Smooth muscle cell (in vitro differentiated cells): Measurements from ENCODE around the gene QSOX2. TPM values are rescaled to one million over a fixed set of nuclear protein-coding genes. Genes with fewer than 3 reads are reported as not detected.

Experiments used
- DNase-seq: peaks from one replicate; lab custom pipeline; 2025; ENCODE audit not compliant: unreplicated experiment; lab: John Stamatoyannopoulos, UW
- H2AFZ ChIP-seq: fragments of 200-600 bp; sonication (generic); 2 replicates; pipeline ENCODE4 v1.6.0; 2016; ENCODE audit warnings: antibody characterized with exemption, low read depth, mild to moderate bottlenecking
- H3F3A ChIP-seq: fragments of 200-600 bp; sonication (generic); 2 replicates; pipeline ENCODE4 v1.6.0; 2017; ENCODE audit warnings: antibody characterized with exemption, low read depth
- H3K27ac ChIP-seq: fragments of 200-600 bp; sonication (generic); 2 replicates; pipeline ENCODE4 v1.5.1; 2016; ENCODE audit warnings: low read depth, mild to moderate bottlenecking
- H3K27me3 ChIP-seq: fragments of 200-600 bp; sonication (generic); 2 replicates; pipeline ENCODE4 v1.6.1; 2016; ENCODE audit warnings: low read depth, mild to moderate bottlenecking
- H3K36me3 ChIP-seq: fragments of 200-600 bp; sonication (generic); 2 replicates; pipeline ENCODE4 v1.5.1; 2016; ENCODE audit warnings: low read depth
- H3K4me1 ChIP-seq: fragments of 200-600 bp; sonication (generic); 2 replicates; pipeline ENCODE4 v1.5.1; 2016; ENCODE audit warnings: low read depth
- H3K4me2 ChIP-seq: fragments of 200-600 bp; sonication (generic); 2 replicates; pipeline ENCODE4 v1.6.0; 2016; ENCODE audit warnings: mild to moderate bottlenecking
- H3K4me3 ChIP-seq: fragments of 200-600 bp; sonication (generic); 2 replicates; pipeline ENCODE4 v1.5.1; 2016; ENCODE audit warnings: mild to moderate bottlenecking
- H3K79me2 ChIP-seq: fragments of 200-600 bp; sonication (generic); 2 replicates; pipeline ENCODE4 v1.6.0; 2016; ENCODE audit warnings: low read depth, mild to moderate bottlenecking
- H3K9ac ChIP-seq: fragments of 200-600 bp; sonication (generic); 2 replicates; pipeline ENCODE4 v1.6.0; 2016; ENCODE audit warnings: low read depth
- H3K9me3 ChIP-seq: fragments of 200-600 bp; sonication (generic); replicated peaks from 2 replicates; pipeline ENCODE4 v1.5.1; 2016; ENCODE audit warnings: low read depth
- H4K20me1 ChIP-seq: fragments of 200-600 bp; sonication (generic); 2 replicates; pipeline ENCODE4 v1.6.0; 2016; ENCODE audit warnings: low read depth
- WGBS: methylation state at CpG from one replicate; pipeline ENCODE4 v1.1.7; 2016; ENCODE audit warnings: low lambda C conversion rate; 5-methylcytosine and 5-hydroxymethylcytosine counted together
- polyA plus RNA-seq: library from polyadenylated mRNA; unstranded; fragments of >200 nt; fragmentation: Nextera tagmentation; extraction: Ambion mirVana; gene quantifications from 2 replicates; pipeline ENCODE4 v1.2.1, GENCODE V29; 2016
- total RNA-seq: library from RNA; depleted of rRNA; stranded (reverse); fragments of >200 nt; gene quantifications from 2 replicates; pipeline ENCODE4 v1.2.3, GENCODE V29; 2014
- TF ChIP-seq, protein P1 (sequence below): fragments of 200-600 bp; sonication (generic); IDR thresholded peaks from 2 replicates; pipeline ENCODE4 v1.5.1; 2017; ENCODE audit warnings: borderline replicate concordance, mild to moderate bottlenecking, antibody characterized with exemption; ENCODE audit not compliant: insufficient read depth, poor library complexity, severe bottlenecking

The QSOX2 gene
- total and polyA plus RNA-seq, 2 experiments from 2014 or later = 1.9 to 8.7 TPM

DNA sequence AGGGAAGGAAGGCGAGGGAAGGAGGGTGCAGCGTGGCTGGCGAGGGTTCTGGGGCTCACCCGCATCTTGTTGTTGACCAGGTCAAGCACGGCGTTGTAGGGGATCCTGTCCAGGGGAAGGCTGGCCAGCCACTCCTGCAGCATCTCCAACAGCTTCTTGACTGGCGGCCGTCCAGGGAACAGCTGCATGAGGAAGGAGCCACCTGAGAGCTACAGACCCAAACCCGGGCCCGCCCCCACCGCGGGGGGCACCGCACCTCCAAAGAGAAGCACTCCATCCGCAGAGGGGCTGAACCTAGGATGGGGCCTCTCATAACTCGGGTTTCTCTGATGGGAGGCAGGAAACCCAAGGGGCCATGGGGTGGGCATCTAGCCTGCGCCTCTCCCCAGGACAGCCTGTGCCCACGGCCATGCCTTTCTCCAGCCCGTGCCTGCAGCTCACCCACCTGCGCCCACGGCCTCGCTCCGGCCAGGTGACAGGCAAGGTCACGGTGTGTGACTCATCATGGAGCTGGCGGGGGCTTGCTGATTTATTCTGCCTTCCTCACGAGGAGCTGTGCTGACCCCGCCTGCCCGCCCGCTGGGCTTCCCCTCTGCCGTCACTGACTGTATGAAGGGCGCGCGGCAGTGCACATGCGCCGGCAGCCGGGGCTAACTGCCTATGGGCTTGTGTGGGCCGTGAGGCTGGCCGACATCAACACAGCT is 28.9 kb downstream of the QSOX2 start:
- no peaks in the 10 kb centered on the region for H3F3A ChIP-seq
- H2AFZ ChIP-seq = no peak overlapping the region
- no peak overlapping the region for H3K27ac ChIP-seq
- H3K79me2 ChIP-seq = no peaks in the 10 kb centered on the region
- TF ChIP-seq, protein P1, sequence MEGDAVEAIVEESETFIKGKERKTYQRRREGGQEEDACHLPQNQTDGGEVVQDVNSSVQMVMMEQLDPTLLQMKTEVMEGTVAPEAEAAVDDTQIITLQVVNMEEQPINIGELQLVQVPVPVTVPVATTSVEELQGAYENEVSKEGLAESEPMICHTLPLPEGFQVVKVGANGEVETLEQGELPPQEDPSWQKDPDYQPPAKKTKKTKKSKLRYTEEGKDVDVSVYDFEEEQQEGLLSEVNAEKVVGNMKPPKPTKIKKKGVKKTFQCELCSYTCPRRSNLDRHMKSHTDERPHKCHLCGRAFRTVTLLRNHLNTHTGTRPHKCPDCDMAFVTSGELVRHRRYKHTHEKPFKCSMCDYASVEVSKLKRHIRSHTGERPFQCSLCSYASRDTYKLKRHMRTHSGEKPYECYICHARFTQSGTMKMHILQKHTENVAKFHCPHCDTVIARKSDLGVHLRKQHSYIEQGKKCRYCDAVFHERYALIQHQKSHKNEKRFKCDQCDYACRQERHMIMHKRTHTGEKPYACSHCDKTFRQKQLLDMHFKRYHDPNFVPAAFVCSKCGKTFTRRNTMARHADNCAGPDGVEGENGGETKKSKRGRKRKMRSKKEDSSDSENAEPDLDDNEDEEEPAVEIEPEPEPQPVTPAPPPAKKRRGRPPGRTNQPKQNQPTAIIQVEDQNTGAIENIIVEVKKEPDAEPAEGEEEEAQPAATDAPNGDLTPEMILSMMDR = no peak
- H3K9me3 ChIP-seq = no peaks in the 10 kb centered on the region
- H3K27me3 ChIP-seq = no peaks in the 10 kb centered on the region
- WGBS = 93% methylated on average over 36 of the region's 37 CpGs
- no peaks in the 10 kb centered on the region for H3K36me3 ChIP-seq
- no peak overlapping the region for H3K4me2 ChIP-seq
- H3K4me1 ChIP-seq = no peaks in the 10 kb centered on the region
- no peak for DNase-seq
- H4K20me1 ChIP-seq = peaks cover 37% of the 10 kb centered on the region
- no peak overlapping the region for H3K9ac ChIP-seq
- H3K4me3 ChIP-seq = no peak overlapping the region

DNA sequence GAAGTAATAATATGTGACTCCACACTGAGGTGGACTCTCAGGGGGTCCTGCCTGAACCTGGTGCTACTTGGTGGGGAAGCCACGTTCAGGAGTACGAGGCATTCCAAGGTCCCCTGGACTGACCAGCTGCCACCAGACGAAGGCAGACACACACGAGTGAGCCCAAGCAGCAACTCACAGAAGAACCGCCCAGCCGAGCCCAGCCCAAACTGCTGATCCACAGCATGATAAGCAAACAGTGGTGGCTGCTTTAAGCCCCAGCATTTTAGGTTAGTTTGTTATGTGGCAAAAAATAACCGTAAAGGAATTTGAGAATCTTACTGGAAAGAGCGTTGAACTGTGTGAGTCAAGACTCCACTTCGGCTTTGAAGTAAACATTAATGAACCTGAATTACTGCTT is 31.9 kb downstream of the QSOX2 start:
- H3K79me2 ChIP-seq = no peaks in the 10 kb centered on the region
- H3K27ac ChIP-seq = no peak overlapping the region
- H3K4me1 ChIP-seq = no peaks in the 10 kb centered on the region
- TF ChIP-seq, protein P1 = no peak
- 90% methylated on average over 9 of the region's 9 CpGs for WGBS
- no peaks in the 10 kb centered on the region for H3K9me3 ChIP-seq
- no peak overlapping the region for H3K4me2 ChIP-seq
- H3K27me3 ChIP-seq = no peaks in the 10 kb centered on the region
- H3K9ac ChIP-seq = no peak overlapping the region
- no peak for DNase-seq
- H3K36me3 ChIP-seq = no peaks in the 10 kb centered on the region
- peaks cover 8% of the 10 kb centered on the region for H4K20me1 ChIP-seq
- H2AFZ ChIP-seq = no peak overlapping the region
- H3F3A ChIP-seq = no peaks in the 10 kb centered on the region
- no peak overlapping the region for H3K4me3 ChIP-seq

DNA sequence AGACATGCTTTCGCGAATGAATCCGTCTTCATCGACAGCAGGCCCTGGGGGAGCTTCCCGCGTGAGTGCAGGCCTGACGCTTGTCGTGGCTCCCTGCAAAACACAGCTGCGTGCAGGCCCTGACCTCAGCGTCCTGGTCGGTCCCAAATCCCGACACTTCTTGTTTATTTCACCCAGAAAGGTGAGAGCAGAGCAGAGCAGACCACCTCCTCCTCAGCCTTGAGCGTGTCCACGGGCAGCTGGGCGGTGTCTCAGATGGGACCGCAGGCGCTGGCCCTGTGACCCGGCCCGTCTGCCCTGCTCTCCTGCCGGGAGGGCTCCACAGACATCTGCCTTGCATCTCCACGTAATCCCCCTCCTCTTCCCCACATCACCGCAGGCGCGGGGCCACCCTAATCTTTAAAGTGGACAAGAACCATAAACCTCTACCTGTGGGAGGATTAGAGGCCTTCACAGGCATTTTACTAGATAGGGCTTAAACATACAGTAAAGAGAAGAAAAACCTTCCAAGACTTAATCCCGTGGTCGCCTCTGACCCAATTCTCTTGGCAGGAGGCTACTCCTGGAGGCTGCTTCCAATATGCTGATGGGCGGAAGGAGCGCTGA is 33.2 kb downstream of the QSOX2 start:
- Histone ChIP-seq H3K79me2 (no peaks in the 10 kb centered on the region), H2AFZ (no peak overlapping the region), H3K4me3 (no peak overlapping the region), H3K9ac (no peak overlapping the region), H4K20me1 (peaks cover 4% of the 10 kb centered on the region), H3K27me3 (no peaks in the 10 kb centered on the region), H3K27ac (no peak overlapping the region), H3K4me2 (no peak overlapping the region), H3K4me1 (no peaks in the 10 kb centered on the region), H3K36me3 (no peaks in the 10 kb centered on the region), H3K9me3 (no peaks in the 10 kb centered on the region), H3F3A (no peaks in the 10 kb centered on the region)
- TF ChIP-seq, protein P1 = no peak
- WGBS = 96% methylated on average over 26 of the region's 28 CpGs
- no peak for DNase-seq
